ENCODE measurements around the gene SGPL1.
"Not testable (repeated sequence)": the region's sequence is repeated elsewhere in the genome, so short reads cannot be mapped to it uniquely, and the experiment has no call there.

Gene SGPL1

GRCh38 chr10:70815504-70816219 lies at the start of gene SGPL1:
TSS of gene SGPL1 (plus strand) at chr10:70815948. CDS start at chr10:70816854, 906 bp downstream.
- peak; percentile 88 for DNase-seq

- DNase-seq = not testable (repeated sequence)
Observed at GRCh38 chr10:70768026-70768685, 47.6 kb upstream of the SGPL1 start.

DNA sequence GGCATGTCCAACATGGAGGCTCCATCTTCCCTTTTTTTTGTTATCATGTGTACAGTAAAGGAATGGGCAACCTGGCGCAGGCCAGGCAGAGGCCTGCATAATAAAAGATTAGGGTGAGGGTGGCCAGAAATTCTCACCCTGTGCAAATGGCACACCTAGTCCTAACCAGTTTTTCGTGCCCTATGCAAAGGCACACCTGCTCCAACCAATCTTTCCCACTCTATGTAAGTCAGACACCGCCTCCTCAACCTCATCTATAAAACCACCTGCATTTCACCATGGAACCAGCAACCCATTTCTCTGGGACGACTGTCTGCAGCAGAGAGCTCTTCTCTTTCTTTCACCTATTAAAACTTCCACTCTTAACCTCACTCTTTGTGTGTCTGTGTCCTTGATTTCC lies 46.6 kb upstream of the SGPL1 start:
- DNase-seq = no peak

- DNase-seq = no peak
Observed at GRCh38 chr10:70770001-70770400, 45.7 kb upstream of the SGPL1 start.

DNA sequence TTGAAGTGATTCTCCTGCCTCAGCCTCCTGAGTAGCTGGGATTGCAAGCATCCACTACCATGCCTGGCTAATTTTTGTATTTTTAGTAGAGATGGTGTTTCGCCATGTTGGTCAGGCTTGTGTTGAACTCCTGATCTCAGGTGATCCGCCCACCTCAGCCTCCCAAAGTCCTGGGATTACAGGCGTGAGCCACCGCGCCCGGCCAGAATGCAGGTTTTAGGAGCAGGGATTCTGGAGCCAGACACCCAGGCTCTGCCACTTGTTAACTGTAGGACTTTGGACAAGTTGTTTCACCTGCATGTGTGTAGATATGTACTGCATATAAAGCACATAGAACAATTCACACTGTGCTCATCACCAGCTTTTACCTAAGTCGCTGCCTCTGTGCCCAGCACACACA lies 45.2 kb upstream of the SGPL1 start:
- not testable (repeated sequence) for DNase-seq

GRCh38 chr10:70771311-70772194 lies 44.2 kb upstream of the SGPL1 start:
- DNase-seq = no peak

- DNase-seq = no peak
Observed at GRCh38 chr10:70772627-70773026, 43.1 kb upstream of the SGPL1 start.

GRCh38 chr10:70773461-70773860 lies 42.3 kb upstream of the SGPL1 start:
- DNase-seq = no peak

DNA sequence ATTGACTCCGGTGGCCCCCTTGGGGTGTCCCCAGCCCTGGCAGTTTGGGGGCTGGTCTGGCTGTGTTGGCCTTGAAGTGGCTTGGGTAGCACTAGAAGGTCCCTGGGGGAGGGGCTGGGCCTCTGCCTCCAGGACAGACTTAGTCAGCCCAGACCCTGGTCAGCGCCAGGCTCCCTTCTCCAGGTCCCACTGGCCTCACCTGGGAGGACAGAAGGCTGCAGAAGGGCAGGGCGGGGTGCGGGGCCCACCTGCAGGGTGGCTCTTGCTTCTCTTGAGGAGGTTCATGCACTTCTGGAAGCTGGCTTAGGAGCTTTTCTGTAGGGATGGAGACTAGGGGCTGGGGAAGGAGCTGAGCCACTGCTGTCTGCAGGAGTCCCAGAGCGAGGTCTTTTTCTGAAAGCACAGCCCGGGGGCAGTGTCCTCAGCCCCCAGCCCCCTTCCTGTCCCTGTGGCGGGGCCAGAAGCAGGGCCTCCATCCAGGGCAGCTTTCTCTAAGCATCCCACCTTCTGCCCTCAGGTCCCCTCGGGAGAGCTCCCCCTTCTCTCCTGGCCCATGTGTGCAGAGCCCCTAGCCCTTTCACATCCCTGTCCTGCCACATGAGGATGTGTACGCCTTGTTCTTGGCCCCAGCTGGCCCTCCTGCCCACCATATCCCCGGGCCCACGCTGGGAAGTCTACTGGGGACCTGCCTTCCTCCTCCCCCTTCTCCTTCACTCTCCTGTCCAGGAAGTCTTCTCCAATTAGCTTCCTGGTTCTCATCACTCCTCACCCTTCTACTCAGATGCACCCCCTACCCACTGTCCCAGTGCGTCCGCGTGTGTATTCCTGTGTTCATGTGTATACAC lies 41.6 kb upstream of the SGPL1 start:
- no peak for DNase-seq

DNA sequence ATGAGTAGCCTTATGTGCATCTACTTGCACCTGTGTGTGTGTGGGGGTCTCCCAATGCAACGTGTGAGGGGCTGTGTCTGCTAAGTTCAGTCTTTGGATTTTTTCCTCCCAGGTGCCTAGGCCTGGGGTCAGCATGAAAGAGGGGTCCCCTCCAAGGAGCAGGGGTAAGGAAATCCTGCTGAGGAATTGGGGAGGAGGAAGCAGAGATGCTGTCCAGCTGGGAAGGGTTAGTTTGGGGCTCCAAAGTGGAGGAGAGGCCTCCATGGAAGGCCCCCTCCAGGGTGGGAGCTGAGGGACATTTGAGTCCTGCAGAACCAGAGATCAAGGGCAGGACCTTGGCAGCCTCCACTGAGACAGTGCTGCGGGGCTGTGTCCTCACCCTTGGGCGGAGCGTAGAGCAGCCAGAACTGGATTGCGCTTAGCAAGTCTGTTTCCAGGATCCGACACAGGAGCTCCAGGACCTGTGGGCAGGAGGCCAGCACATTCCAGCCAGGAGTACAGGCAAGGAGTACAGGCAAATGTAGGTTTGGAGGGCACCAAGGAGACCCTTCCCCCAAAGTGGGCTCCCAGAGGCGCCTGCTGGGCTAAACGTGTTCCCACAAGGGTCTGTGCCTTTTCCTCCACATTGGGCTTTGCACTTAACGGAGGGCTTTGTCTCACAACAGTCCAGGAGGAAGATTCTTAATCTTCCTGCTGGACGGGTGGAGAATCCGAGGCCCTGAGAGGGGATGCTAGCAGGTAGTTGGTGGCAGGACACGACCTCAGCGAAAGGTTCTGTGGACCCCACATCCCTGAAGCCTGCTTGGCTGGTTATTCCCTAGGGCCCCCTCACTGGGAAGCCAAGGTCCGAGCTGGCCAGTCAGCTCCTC lies 40.7 kb upstream of the SGPL1 start:
- no peak for DNase-seq

GRCh38 chr10:70775679-70776454 lies 39.9 kb upstream of the SGPL1 start:
- no peak for DNase-seq

DNA sequence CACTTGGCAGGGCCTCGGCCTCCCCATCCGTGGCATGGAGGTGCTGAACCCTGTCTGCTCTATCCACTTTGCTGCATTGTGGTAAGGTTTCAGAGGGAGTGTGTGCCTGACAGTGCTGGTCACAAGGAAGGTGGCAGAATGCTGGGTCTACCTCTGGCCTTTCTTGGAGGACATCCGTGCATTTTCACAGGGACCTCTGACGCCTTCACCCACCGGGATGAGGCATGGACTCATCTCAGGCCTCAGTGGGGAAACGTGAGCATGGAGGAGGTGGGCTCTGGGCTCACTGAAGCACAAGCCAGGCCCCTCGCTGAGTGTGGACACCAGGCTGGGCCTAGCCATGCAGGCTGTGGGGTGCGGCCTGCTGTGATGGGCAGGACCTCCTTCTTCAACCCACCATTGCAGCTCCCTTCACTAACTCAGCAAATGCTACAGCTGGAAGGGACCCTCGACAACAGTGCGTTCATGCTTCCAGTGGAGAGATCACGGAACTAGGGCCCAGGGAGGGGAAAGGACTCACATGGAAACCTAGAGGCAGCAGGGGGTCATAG lies 39.2 kb upstream of the SGPL1 start:
- DNase-seq = no peak

DNA sequence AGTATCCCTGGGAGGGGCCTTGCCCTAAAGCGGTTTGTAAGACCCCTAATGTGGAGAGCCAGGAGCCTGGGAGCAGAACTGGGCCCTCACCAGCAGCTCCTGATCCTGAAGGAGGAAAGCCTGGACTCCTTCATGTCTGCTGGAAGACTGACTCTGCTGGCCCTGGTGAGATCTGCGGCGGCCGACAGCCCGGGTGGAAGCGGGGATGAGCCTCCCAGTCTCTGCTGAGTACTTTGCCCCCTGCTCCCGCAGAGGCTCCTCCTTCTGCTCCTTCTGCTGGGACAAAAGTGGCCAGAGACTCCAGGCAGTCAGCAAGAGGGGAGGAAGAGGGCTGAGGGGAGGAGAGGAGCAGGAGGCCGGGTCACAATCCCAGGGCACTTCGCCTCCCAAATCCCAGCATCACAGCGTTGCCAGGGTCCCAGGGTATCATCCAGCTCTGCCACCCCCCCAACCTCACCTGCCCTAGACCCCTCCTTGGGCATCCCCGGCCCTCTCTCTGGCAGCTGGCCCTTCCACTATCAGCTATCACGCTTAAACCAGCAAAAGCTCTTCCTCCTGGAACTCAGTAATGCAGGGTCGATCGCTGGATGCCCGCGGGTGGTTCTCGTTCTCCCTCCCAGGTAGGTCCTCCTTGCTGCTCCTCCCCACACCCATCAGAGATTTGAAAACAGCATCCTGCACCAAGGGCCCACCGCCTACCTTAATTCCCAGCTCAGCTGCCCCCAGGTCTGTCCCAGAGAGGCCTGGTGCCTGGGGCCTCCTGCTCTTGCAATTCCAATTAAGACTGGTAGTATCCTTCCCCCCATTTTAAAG lies 38.5 kb upstream of the SGPL1 start:
- no peak for DNase-seq

GRCh38 chr10:70778267-70778924 lies 37.4 kb upstream of the SGPL1 start:
- no peak for DNase-seq

GRCh38 chr10:70779088-70779487 lies 36.7 kb upstream of the SGPL1 start:
- DNase-seq = no peak

DNA sequence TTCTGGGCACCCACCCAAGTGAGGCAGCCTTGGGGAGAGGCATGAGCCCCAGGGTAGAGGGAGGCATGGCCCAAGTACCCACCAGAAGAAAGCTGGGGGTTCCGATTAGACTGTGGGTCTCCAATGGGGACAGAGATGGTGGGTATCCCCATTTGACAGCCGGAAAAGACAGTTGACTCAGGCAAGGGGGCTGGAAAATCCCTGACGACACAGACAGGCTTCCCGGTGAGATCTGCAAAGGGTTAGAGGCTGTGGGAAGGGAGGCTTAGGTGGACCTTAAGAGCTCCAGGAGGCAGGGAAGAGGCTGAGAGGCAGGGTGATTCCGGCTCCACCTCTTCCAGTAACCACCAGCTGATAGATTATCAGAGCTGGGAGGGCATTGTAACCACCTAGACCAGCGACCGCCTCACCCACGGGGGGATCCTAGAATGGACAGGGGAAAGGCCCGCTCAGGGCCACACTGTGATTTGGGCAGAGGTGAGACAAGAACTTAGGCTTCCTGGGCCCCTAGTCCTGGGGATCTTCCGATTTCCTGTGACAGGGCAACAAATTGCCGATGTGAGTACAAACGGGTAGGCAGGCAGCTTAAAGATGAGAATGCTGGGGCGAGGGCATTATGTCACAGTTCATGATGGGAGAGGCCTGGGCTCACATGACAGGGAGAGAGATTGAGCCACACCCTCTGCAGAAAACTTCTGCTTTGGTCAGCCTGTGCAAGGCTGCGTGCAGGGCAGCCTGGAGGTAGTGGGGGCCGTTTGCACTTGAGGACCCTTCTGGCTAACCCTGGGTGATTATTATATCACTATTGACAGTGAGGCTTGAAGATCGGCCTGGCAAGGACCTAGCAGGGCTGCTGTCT lies 36.0 kb upstream of the SGPL1 start:
- no peak for DNase-seq

GRCh38 chr10:70780370-70780760 lies 35.4 kb upstream of the SGPL1 start:
- no peak for DNase-seq

- DNase-seq = no peak
Observed at GRCh38 chr10:70780772-70781171, 35.0 kb upstream of the SGPL1 start.

All from stimulated activated CD4-positive, alpha-beta T cell treated with anti-CD3 and anti-CD28 coated beads, Interleukin-12 subunit alpha, Interleukin-12 subunit beta, amount 100 ng/mL, for 4 hours (primary cell).